Limb (tissue), 2 donors: Measurements from ENCODE around the gene AGBL4.

Experiments
- DNase-seq, 2 donors: peaks; one replicate each; pipeline ENCODE4 v3.0.0-alpha.2; 2016; ENCODE audit errors: extremely low spot score in 2 of 2

Gene AGBL4

GRCh38 chr1:49190138-49190537 lies 833.6 kb downstream of the AGBL4 start:
- DNase-seq = no peak

GRCh38 chr1:49187056-49187455 lies 836.7 kb downstream of the AGBL4 start:
- DNase-seq = no peak

- DNase-seq = no peak
Measured at GRCh38 chr1:49185450-49185980, 838.2 kb downstream of the AGBL4 start.

- no peak for DNase-seq
Measured at GRCh38 chr1:49183489-49183888, 840.3 kb downstream of the AGBL4 start.

- DNase-seq = no peak
Measured at GRCh38 chr1:49181033-49181432, 842.7 kb downstream of the AGBL4 start.

- DNase-seq = no peak
Measured at GRCh38 chr1:49171941-49172593, 851.7 kb downstream of the AGBL4 start.

- DNase-seq = no peak
Measured at GRCh38 chr1:49166031-49166430, 857.7 kb downstream of the AGBL4 start.

GRCh38 chr1:49163031-49163430 lies 860.7 kb downstream of the AGBL4 start:
- no peak for DNase-seq

GRCh38 chr1:49160677-49161076 lies 863.1 kb downstream of the AGBL4 start:
- DNase-seq = no peak

- no peak for DNase-seq
Measured at GRCh38 chr1:49136738-49137251, 887.0 kb downstream of the AGBL4 start.

GRCh38 chr1:49125746-49126145 lies 898.0 kb downstream of the AGBL4 start:
- no peak for DNase-seq

GRCh38 chr1:49111931-49112330 lies 911.8 kb downstream of the AGBL4 start:
- no peak for DNase-seq

GRCh38 chr1:49106445-49106844 lies 917.3 kb downstream of the AGBL4 start:
- no peak for DNase-seq

GRCh38 chr1:49104575-49104974 lies 919.2 kb downstream of the AGBL4 start:
- DNase-seq = no peak

- no peak for DNase-seq
Measured at GRCh38 chr1:49102752-49103151, 921.0 kb downstream of the AGBL4 start.

GRCh38 chr1:49098866-49099265 lies 924.9 kb downstream of the AGBL4 start:
- DNase-seq = no peak

GRCh38 chr1:49086327-49086726 lies 937.4 kb downstream of the AGBL4 start:
- DNase-seq = no peak

- DNase-seq = no peak
Measured at GRCh38 chr1:49085079-49085478, 938.7 kb downstream of the AGBL4 start.

GRCh38 chr1:49060766-49061165 lies 963.0 kb downstream of the AGBL4 start:
- DNase-seq = peak in 1 of 2 donors; percentile 12

- DNase-seq = no peak
Measured at GRCh38 chr1:49059087-49059486, 964.7 kb downstream of the AGBL4 start.

- no peak for DNase-seq
Measured at GRCh38 chr1:49052102-49052501, 971.7 kb downstream of the AGBL4 start.

GRCh38 chr1:49051647-49052046 lies 972.1 kb downstream of the AGBL4 start:
- no peak for DNase-seq

- no peak for DNase-seq
Measured at GRCh38 chr1:49050041-49050440, 973.7 kb downstream of the AGBL4 start.
